Stomach (tissue), 9 donors: ENCODE measurements around the gene SPAG6. TPM values are rescaled to one million over a fixed set of nuclear protein-coding genes. Genes with fewer than 3 reads are reported as not detected.

Experiments used
- DNase-seq, 2 donors: peaks; one replicate each; pipeline versions ENCODE4 v3.0.0 to v3.0.0-alpha.2; 2013 to 2019
- H3K27ac ChIP-seq, 5 donors: fragments of 200-600 bp in 4 of 5; sonication (generic) in 4 of 5; one replicate each; pipeline ENCODE4 v1.5.1; 2013 to 2019; ENCODE audit warnings: mild to moderate bottlenecking in 1 of 5, moderate library complexity in 1 of 5
- H3K27me3 ChIP-seq, 3 donors: fragments of 200-600 bp; sonication (generic); one replicate each; pipeline ENCODE4 v1.5.1; 2017 to 2019; ENCODE audit warnings: mixed run types in 1 of 3
- H3K36me3 ChIP-seq, 4 donors: fragments of 200-600 bp; sonication (generic); 1 replicate in 3 of 4; 2 replicates in 1 of 4; pipeline ENCODE4 v1.5.1; 2016 to 2019
- H3K4me1 ChIP-seq, 4 donors: fragments of 200-600 bp; sonication (generic); one replicate each; pipeline ENCODE4 v1.5.1; 2016 to 2019
- H3K4me3 ChIP-seq, 4 donors: fragments of 200-600 bp; sonication (generic) in 3 of 4; one replicate each; pipeline ENCODE4 v1.5.1; 2016 to 2019; ENCODE audit warnings: mild to moderate bottlenecking in 1 of 4
- H3K9me3 ChIP-seq, 4 donors: fragments of 200-600 bp; sonication (generic); one replicate each; pipeline ENCODE4 v1.5.1; 2016 to 2019
- EP300 ChIP-seq: sonication (generic); formaldehyde crosslinking; IDR thresholded peaks from one replicate; pipeline ENCODE4 v1.6.1; 2017; ENCODE audit warnings: antibody characterized with exemption
- POLR2A ChIP-seq, 4 donors: fragments of 450-650 bp; IDR thresholded peaks; one replicate each; pipeline ENCODE4 v1.6.1; 2016; ENCODE audit warnings: antibody characterized with exemption in 4 of 4, control low read depth in 2 of 4, mild to moderate bottlenecking in 1 of 4, moderate library complexity in 1 of 4
- POLR2AphosphoS5 ChIP-seq, 3 donors: sonication (generic); formaldehyde crosslinking; IDR thresholded peaks; one replicate each; pipeline ENCODE4 v1.6.1; 2016; ENCODE audit warnings: antibody characterized with exemption in 3 of 3
- WGBS, 5 donors: extraction: QIAGEN DNeasy Blood & Tissue Kit in 3 of 5; methylation state at CpG; one replicate each; pipeline versions ENCODE4 v1.1.5 to v1.1.7; 2013 to 2018; 5-methylcytosine and 5-hydroxymethylcytosine counted together
- intact Hi-C: fragments of 100-400 bp; cut with DNase I; formaldehyde crosslinking; loops from one replicate; pipeline ENCODE4 v1.15.1; 2023; ENCODE audit warnings: low total_unique reads
- polyA plus RNA-seq, 3 donors: library from polyadenylated mRNA; stranded (reverse); fragments of 200-250 nt; gene quantifications; one replicate each; pipeline ENCODE4 v1.2.3, GENCODE V29; 2013
- total RNA-seq, 5 donors: library from RNA; depleted of rRNA; stranded (reverse); fragments of >200 nt; gene quantifications; one replicate each; pipeline versions ENCODE4 v1.1.0 to v1.2.3, GENCODE V29; 2014 to 2016
- TF ChIP-seq, protein P1 (sequence below), 7 experiments: fragments of 450-650 bp in 4 of 7; fragments of 200-600 bp in 3 of 7; sonication (generic) in 3 of 7; IDR thresholded peaks; one replicate each; pipeline ENCODE4 v1.5.1; 2016 to 2019; ENCODE audit warnings: antibody characterized with exemption in 7 of 7, control low read depth in 2 of 7, mild to moderate bottlenecking in 1 of 7
- donor health status: healthy with polysubstance abuse.
- donor health status: Bipolar disorder and iron deficiency.
- donor health status: healthy.

The SPAG6 gene
- total and polyA plus RNA-seq, 8 donors: not detected

DNA sequence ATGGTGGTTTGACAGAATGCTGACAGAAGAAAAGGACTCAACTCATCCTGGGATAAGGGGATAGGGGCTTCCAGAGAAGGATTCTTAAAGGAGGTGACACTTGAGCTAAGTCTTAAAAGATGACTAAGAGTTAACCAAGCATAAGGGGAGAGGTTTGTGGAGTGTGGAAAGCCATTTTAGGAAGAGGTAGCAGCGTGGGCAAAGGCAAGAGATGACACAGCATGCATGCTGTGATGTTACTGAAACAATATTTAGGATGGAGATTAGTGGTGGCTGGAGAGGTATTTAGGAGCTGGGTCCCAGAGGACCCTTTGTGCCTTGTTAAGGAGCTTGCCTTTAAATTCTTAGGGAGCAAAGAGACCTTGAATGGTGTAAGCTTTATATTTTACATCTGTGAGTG is 65.1 kb downstream of the SPAG6 start:
- Histone ChIP-seq H3K4me1 (no peaks in the 10 kb centered on the region), H3K27ac (no peak overlapping the region), H3K9me3 (no peaks in the 10 kb centered on the region), H3K27me3 (no peaks in the 10 kb centered on the region), H3K4me3 (no peak overlapping the region), H3K36me3 (no peaks in the 10 kb centered on the region)
- WGBS, 5 donors: 40 to 68% (median 53%) methylated on average over 1 of the region's 1 CpG
- no peak for TF ChIP-seq POLR2A (IDR thresholded peaks at IDR 0.05)
- TF ChIP-seq EP300: no peak
- TF ChIP-seq, protein P1, sequence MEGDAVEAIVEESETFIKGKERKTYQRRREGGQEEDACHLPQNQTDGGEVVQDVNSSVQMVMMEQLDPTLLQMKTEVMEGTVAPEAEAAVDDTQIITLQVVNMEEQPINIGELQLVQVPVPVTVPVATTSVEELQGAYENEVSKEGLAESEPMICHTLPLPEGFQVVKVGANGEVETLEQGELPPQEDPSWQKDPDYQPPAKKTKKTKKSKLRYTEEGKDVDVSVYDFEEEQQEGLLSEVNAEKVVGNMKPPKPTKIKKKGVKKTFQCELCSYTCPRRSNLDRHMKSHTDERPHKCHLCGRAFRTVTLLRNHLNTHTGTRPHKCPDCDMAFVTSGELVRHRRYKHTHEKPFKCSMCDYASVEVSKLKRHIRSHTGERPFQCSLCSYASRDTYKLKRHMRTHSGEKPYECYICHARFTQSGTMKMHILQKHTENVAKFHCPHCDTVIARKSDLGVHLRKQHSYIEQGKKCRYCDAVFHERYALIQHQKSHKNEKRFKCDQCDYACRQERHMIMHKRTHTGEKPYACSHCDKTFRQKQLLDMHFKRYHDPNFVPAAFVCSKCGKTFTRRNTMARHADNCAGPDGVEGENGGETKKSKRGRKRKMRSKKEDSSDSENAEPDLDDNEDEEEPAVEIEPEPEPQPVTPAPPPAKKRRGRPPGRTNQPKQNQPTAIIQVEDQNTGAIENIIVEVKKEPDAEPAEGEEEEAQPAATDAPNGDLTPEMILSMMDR (IDR thresholded peaks at IDR 0.05): no peak
- TF ChIP-seq POLR2AphosphoS5 (IDR thresholded peaks at IDR 0.05): no peak
- intact Hi-C loops: no loop called here
- no peak for DNase-seq

DNA sequence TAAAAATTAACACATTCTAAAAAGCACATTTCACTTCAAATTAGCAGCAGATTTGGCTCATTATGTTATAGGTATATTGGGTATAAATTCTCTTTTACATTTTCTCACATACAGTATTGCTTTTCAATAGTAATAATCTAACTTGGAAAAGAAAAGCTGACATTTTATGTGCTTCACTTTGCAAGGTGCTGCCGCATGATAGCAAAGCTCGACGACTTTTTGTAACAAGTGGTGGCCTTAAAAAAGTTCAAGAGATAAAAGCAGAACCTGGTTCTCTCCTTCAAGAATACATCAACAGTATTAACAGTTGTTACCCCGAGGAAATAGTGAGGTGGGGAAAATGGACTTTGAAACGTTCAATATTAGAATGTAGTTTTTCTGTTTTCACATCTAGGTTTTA is 65.5 kb downstream of the SPAG6 start:
- no peak for DNase-seq
- Histone ChIP-seq H3K9me3 (no peaks in the 10 kb centered on the region), H3K4me3 (no peak overlapping the region), H3K27me3 (no peaks in the 10 kb centered on the region), H3K4me1 (no peaks in the 10 kb centered on the region), H3K36me3 (no peaks in the 10 kb centered on the region), H3K27ac (no peak overlapping the region)
- 53 to 70% (median 64%) methylated on average over 5 of the region's 5 CpGs for WGBS, 5 donors
- intact Hi-C loops: no loop called here
- TF ChIP-seq POLR2AphosphoS5 (IDR thresholded peaks at IDR 0.05): no peak
- TF ChIP-seq POLR2A (IDR thresholded peaks at IDR 0.05): no peak
- no peak for TF ChIP-seq EP300
- TF ChIP-seq, protein P1 (IDR thresholded peaks at IDR 0.05): no peak

DNA sequence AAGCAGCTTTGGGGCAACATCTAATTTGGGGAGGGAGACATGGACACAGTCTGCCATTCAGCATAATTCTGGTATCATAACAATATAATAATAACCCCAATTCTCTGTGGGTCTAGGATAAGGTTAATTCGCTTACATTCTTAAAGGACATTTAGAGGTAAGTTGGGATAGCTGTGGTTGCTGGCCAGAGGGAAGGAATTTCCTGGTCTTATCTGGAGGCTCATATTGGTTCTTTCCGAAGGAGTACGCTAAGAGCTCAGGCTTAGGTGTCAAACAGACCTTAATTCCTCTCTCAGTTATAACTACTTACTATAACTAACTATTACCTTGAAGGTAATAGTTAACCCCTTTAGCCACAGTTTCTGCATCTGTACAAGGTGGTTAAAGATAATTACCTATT is 68.8 kb downstream of the SPAG6 start:
- DNase-seq: no peak
- no peak for TF ChIP-seq POLR2A (IDR thresholded peaks at IDR 0.05)
- no peak overlapping the region for H3K27ac ChIP-seq
- 35 to 68% (median 49%) methylated on average over 3 of the region's 3 CpGs for WGBS, 5 donors
- H3K36me3 ChIP-seq: no peaks in the 10 kb centered on the region
- H3K4me1 ChIP-seq: no peaks in the 10 kb centered on the region
- H3K9me3 ChIP-seq: no peaks in the 10 kb centered on the region
- no peak overlapping the region for H3K4me3 ChIP-seq
- no peaks in the 10 kb centered on the region for H3K27me3 ChIP-seq
- intact Hi-C loops: no loop called here

DNA sequence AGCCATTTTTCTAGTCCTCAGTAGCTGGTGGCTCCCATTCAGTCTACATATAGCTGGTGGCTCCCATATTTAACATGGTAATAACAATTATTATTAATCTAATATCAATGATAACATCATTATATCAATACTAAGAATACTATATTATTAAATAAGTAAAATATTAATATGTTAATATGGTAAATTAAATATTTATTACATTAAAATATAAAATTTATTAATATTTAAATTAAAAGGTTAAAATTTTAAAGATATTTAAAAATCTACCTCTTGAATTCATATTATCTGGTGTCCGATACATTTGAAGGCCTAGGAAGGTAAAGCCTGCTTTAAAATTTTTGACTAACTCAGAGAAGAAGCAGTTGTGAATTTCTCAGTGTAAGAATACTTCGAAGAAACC is 69.8 kb downstream of the SPAG6 start:
- intact Hi-C loops: no loop called here
- Histone ChIP-seq H3K4me1 (no peaks in the 10 kb centered on the region), H3K36me3 (no peaks in the 10 kb centered on the region), H3K9me3 (no peaks in the 10 kb centered on the region), H3K4me3 (no peak overlapping the region), H3K27me3 (no peaks in the 10 kb centered on the region), H3K27ac (no peak overlapping the region)
- WGBS, 5 donors: 95 to 98% (median 97%) methylated on average over 2 of the region's 2 CpGs
- DNase-seq: no peak
- TF ChIP-seq, protein P1 (IDR thresholded peaks at IDR 0.05): no peak
- TF ChIP-seq POLR2AphosphoS5 (IDR thresholded peaks at IDR 0.05) (no peak), POLR2A (IDR thresholded peaks at IDR 0.05) (no peak), EP300 (no peak)

DNA sequence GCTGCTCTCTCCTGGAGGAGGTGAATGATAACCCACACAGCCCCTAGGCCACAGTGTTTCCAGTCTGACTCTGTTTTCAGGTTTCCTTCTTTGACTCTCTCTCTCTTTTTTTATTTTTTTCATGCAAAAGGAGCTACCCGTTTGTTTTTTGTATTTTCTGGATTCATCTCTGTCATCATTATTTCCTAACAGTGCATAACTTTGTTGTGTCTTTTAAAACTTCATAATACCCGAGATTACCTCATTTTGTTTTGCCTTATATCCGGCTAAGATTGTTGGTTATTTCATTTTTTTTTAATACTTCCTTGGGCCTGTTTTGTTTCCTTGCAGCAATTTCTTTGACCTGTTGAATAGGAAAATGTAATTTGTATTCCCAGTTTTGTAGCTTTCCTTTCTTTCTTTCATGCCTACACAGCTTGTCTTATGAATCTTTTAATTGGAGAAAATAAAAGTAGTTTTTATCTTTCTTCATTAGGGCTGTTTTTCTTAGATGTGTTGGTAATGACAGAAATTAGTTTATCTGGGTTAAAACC is 72.5 kb downstream of the SPAG6 start:
- TF ChIP-seq POLR2AphosphoS5 (IDR thresholded peaks at IDR 0.05) (no peak), POLR2A (IDR thresholded peaks at IDR 0.05) (no peak), EP300 (no peak)
- TF ChIP-seq, protein P1 (IDR thresholded peaks at IDR 0.05): no peak
- Histone ChIP-seq H3K9me3 (no peaks in the 10 kb centered on the region), H3K36me3 (no peaks in the 10 kb centered on the region), H3K27ac (no peak overlapping the region), H3K4me1 (no peaks in the 10 kb centered on the region), H3K27me3 (no peaks in the 10 kb centered on the region), H3K4me3 (no peak overlapping the region)
- intact Hi-C loops: no loop called here
- 60 to 88% (median 76%) methylated on average over 3 of the region's 3 CpGs for WGBS, 5 donors
- DNase-seq: no peak
